NCI-H128 (cell line): ENCODE data around the gene ZNF699.
"Not testable (repeated sequence)": the region's sequence is repeated elsewhere in the genome, so short reads cannot be mapped to it uniquely, and the experiment has no call there.

Source experiments
- DNase-seq: peaks from one replicate; lab custom pipeline; 2025; ENCODE audit not compliant: unreplicated experiment; lab: John Stamatoyannopoulos, UW

ZNF699 gene

DNA sequence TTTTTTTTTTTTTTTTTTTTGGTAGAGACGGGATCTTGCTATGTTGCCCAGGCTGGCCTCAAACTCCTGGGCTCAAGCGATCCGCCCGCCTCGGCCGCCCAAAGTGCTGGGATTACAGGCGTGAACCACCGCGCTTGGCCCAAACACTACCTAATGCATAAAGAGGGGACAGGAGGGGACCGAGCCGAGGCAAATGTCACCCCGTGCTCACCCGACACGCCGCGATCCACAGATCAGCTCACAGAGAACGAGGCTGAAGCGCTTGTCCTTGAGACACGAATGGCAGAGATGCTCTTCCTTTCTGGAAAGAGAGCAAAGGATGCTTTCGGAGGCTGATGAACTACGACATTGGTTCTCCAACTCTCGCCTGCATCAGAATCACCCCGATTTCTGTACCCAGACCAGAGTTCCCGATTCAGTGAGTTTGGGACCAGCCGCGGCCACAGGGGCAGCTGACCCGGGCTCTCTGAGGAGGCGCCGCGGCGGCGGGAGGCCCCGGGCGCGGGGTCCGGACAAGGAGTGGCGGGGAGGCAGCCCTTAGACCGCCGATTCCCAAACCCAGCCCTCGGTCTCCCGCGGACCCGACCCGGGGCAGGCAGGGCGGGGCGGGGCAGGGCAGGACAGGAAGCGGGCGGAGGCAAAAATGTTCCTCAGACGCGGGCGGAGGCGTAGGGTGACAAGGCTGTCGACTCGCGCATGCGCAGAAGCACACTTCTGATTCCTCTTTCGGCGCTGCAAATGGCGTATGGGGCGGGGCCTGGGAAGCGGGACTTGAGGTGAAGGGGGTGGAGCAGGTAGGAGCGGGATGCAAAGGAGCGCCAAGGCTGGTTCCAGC, at the start of gene ZNF699:
TSS of gene ZNF699 (minus strand) at position 700 of the 835 bp plus-strand sequence. CDS start 4,719 bp downstream, outside the sequence.
- peak; percentile 94 for DNase-seq

DNA sequence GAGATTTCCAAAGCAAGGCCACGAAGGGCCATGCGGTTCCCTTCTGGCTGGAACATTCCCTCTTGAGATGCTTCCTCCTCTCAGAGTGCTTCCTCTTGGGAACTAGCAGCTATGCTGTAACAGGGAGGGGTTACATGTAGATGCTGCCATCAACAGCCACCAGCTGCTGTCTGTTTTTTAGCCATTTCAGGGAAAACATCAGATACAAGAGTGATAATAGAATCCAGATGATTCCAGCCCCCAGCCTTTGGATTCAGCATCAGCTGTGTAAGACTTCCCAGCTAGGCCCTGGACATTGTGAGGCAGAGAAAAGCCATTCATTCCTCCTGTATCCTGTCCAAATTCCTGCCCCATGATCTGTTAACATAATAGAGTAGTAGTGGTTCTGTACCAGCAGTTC, 45.0 kb upstream of the ZNF699 start:
- DNase-seq: no peak

- DNase-seq: no peak
Observed at GRCh38 chr19:9353011-9353410, 43.4 kb upstream of the ZNF699 start.

DNA sequence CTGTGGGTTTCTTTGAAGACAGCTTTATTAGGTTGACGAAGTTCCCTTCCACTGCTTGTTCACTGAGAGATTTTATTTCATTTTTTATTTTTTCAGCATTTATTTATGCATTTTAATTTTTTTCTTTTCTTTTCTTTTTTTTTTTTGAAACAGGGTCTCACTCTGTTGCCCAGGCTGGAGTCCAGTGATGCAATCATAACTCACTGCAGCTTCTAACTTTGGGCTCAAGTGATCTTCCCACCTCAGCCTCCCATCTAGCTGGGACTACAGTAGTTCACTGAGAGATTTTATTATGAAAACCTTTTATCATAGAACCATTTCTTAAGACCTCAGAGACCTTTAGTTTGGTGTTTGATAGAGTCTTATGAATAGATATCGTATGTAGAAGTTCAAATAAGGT, 42.9 kb upstream of the ZNF699 start:
- no peak for DNase-seq

DNA sequence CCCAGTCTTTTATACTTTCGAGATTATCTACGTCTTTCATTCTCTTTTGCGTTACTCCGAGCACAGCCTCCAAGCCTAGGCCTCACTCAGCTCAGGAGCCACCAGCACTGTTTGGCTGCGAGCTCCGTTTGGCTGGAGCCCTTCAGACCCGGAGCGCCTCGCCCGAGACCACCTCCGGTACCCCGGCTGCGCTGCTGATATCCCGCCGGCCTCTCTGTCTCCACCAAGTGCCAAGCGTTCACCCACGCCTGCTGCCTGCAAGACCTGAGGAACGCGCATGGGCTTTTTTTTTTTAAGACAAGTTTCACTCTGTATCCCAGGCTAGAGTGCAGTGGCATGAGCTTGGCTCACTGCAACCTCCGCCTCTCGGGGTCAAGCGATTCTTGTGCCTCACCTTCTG, 39.0 kb upstream of the ZNF699 start:
- DNase-seq: no peak

GRCh38 chr19:9348253-9348652, 38.6 kb upstream of the ZNF699 start:
- no peak for DNase-seq

DNA sequence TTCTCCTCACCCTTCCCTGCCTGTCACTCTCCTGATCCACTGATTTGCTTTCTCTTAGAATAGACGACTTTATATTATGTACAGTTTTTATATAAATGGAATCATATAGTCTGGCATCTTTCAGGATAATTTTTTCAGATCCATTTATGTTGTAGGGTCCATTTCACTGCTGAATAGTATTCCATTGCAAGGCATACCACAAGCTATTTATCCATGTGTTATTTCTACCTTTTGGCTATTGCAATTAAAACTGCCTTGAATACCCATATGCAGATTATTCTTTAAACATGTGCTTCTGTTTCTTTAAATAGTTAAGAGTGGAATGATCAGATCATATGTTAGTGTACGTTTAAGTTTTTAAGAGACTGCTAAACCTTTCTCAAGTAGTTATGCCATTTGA, 35.4 kb upstream of the ZNF699 start:
- no peak for DNase-seq

- no peak for DNase-seq
Observed at GRCh38 chr19:9342610-9343304, 33.1 kb upstream of the ZNF699 start.

- DNase-seq: no peak
Observed at GRCh38 chr19:9329999-9330398, 20.4 kb upstream of the ZNF699 start.

DNA sequence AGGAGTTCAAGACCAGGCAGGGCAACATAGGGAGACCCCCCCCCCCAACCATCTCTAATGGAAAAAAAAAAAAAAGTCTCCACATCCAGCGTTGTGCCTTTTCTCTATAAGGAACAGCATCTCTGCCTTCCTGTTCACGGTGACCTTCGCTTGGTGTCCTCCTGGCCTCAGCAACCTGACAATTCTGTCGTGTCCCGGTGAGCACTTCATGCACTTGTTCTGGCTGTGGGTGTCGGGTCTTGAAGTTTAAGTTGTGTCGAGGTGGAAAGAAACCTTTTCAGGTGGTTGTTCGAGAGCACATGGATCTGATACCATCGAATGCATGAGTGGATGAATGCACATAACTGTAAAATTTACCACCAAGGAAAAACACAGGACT, 14.9 kb upstream of the ZNF699 start:
- DNase-seq: no peak

GRCh38 chr19:9323919-9324583, 14.4 kb upstream of the ZNF699 start, which contains the start of gene ZNF559:
TSS of gene ZNF559 (plus strand) at chr19:9324179. CDS start at chr19:9338550, 14,371 bp downstream.
- DNase-seq: peak; percentile 92

- peak; percentile 78 for DNase-seq
Observed at GRCh38 chr19:9323557-9323918, 13.9 kb upstream of the ZNF699 start.

DNA sequence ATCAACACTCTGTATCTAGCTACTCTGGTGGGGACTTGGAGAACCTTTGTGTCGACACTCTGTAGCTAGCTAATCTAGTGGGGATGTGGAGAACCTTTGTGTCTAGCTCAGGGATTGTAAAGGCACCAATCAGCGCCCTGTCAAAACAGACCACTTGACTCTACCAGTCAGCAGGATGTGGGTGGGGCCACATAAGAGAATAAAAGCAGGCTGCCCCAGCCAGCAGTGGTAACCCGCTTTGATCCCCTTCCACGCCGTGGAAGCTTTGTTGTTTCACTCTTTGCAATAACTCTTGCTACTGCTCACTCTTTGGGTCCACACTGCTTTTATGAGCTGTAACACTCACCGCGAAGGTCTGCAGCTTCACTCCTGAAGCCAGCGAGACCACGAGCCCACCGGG, 12.6 kb upstream of the ZNF699 start:
- not testable (repeated sequence) for DNase-seq

DNA sequence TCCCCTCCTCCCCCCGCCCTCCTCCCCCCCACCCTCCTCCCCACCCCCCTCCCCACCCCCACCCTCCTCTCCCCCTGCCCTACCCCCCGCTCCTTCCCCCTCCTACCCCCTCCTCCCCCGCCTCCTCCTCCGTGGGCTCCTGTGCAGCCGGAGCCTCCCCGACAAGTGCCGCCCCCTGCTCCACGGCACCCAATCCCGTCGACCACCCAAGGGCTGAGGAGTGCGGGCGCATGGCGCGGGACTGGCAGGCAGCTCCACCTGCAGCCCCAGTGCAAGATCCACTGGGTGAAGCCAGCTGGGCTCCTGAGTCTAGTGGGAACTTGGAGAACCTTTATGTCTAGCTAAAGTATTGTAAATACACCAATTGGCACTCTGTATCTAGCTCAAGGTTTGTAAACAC, 12.1 kb upstream of the ZNF699 start:
- DNase-seq: not testable (repeated sequence)

GRCh38 chr19:9321338-9321737, 11.7 kb upstream of the ZNF699 start:
- no peak for DNase-seq

GRCh38 chr19:9313756-9314155, 4.1 kb upstream of the ZNF699 start:
- DNase-seq: no peak

DNA sequence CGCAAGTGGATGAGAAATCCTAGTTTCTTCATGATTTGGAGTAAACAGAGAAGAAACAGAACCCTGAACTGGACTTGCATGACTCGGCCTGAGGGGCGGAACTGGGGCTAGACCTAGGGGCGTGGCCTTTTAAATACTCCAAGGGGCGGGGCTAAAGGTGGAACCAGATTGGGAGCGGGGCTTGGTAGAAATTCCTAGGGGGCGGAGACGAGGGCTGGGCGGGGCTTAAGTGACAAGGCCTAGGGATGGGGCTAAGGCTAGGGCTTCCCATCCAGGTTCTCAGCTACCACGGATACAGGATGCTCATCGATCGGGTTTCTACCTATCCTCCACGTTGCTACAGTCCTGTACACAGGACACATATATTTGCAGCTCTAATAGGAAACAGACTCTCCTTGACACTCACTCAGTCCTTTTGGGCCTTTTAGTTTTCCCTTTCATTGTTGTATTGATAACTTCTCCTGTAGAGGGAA, 372 bp upstream of the ZNF699 start:
- peak; percentile 94 for DNase-seq

GRCh38 chr19:9308091-9308770, 1.4 kb downstream of the ZNF699 start:
- no peak for DNase-seq

GRCh38 chr19:9306443-9306842, 3.2 kb downstream of the ZNF699 start:
- no peak for DNase-seq

GRCh38 chr19:9296336-9296735, 13.3 kb downstream of the ZNF699 start:
- DNase-seq: no peak

- no peak for DNase-seq
Observed at GRCh38 chr19:9295411-9295849, 14.2 kb downstream of the ZNF699 start.
